HepG2 (cell line): ENCODE results near the gene CAPN10. TPM values are rescaled to one million over a fixed set of nuclear protein-coding genes. Genes with fewer than 3 reads are reported as not detected.

Experiments
- ATAC-seq: fragments of 200-7000 bp; cut with Tn5 transposase; 3 replicates; pipeline ENCODE4 v1.9.1; 2020; ENCODE audit warnings: mild to moderate bottlenecking, moderate library complexity
- BruUV-seq: library from RNA; stranded (reverse); fragments of 400-500 nt; replicated peaks from 2 replicates; lab custom pipeline; 2021; lab: Mats Ljungman, UMichigan
- CTCF ChIA-PET: fragments of 300-600 bp; formaldehyde crosslinking; extraction: SDS; loops from one replicate; lab custom pipeline; 2021; ENCODE audit warnings: low total read pairs, inconsistent platforms, low intra/inter-chr PET ratio; lab: Yijun Ruan, JAX
- POLR2A ChIA-PET: fragments of 350-600 bp; sonication (Branson Sonifier 250); formaldehyde crosslinking; loops from one replicate; lab custom pipeline; 2020; ENCODE audit warnings: antibody characterized with exemption, inconsistent platforms; lab: Yijun Ruan, JAX
- DNase-seq: peaks from one replicate; pipeline ENCODE4 v3.0.0-alpha.2; 2015; ENCODE audit warnings: low spot score
- FAIRE-seq: peaks from 3 replicates; lab custom pipeline; 2011; peaks lifted over from hg19 to GRCh38; lab: Jason Lieb, UNC
- H2AFZ ChIP-seq: one replicate; pipeline ENCODE4 v1.6.1; 2011; ENCODE audit warnings: low read length, inconsistent platforms
- H3K27ac ChIP-seq: fragments of 300-600 bp; 3 replicates; pipeline ENCODE4 v1.8.0; 2011; ENCODE audit warnings: mixed run types, mild to moderate bottlenecking, mixed read lengths, low read length, inconsistent platforms; ENCODE audit not compliant: insufficient read depth; ENCODE audit errors: extremely low read length
- H3K27me3 ChIP-seq, 2 experiments: fragments of 200-600 bp in 1 of 2; 2 replicates in 1 of 2; 3 replicates in 1 of 2; pipeline versions ENCODE4 v1.6.0 to v1.8.0; 2011; ENCODE audit warnings: low read length in 2 of 2, mild to moderate bottlenecking in 2 of 2, moderate library complexity in 2 of 2, inconsistent platforms in 1 of 2; ENCODE audit not compliant: insufficient read depth in 2 of 2, control insufficient read depth in 1 of 2
- H3K36me3 ChIP-seq, 2 experiments: fragments of 200-600 bp in 1 of 2; replicated peaks in 1 of 2; 2 replicates in 1 of 2; 3 replicates in 1 of 2; pipeline versions ENCODE4 v1.5.1 to v1.8.0; 2011; ENCODE audit warnings: low read length in 2 of 2, inconsistent platforms in 1 of 2; ENCODE audit not compliant: insufficient read depth in 2 of 2, control insufficient read depth in 1 of 2
- H3K4me1 ChIP-seq: 2 replicates; pipeline ENCODE4 v1.5.1; 2012; ENCODE audit warnings: low read length, inconsistent platforms; ENCODE audit not compliant: insufficient read depth
- H3K4me2 ChIP-seq: 2 replicates; pipeline ENCODE4 v1.6.0; 2011; ENCODE audit warnings: low read depth, low read length, inconsistent platforms
- H3K4me3 ChIP-seq, 3 experiments: fragments of 200-600 bp in 1 of 3; sonication (generic), shearing (Covaris generic) in 1 of 3; replicated peaks in 1 of 3; 2 replicates each; pipeline ENCODE4 v1.5.1; 2011 to 2016; ENCODE audit warnings: low read length in 3 of 3, inconsistent platforms in 2 of 3, low read depth in 2 of 3, mild to moderate bottlenecking in 2 of 3, control low read depth in 1 of 3, mixed read lengths in 1 of 3; ENCODE audit not compliant: insufficient read depth in 1 of 3
- H3K79me2 ChIP-seq: one replicate; pipeline ENCODE4 v1.6.1; 2011; ENCODE audit warnings: low read length, inconsistent platforms; ENCODE audit not compliant: insufficient read depth
- H3K9ac ChIP-seq: 2 replicates; pipeline ENCODE4 v1.6.0; 2011; ENCODE audit warnings: mild to moderate bottlenecking, low read depth, low read length, inconsistent platforms; ENCODE audit not compliant: insufficient read depth
- H3K9me3 ChIP-seq: 2 replicates; pipeline ENCODE4 v1.5.1; 2012; ENCODE audit warnings: mild to moderate bottlenecking, low read length
- H4K20me1 ChIP-seq: 2 replicates; pipeline ENCODE4 v1.6.0; 2011; ENCODE audit warnings: inconsistent platforms, mild to moderate bottlenecking, low read length, moderate library complexity; ENCODE audit not compliant: insufficient read depth
- HDAC1 ChIP-seq: sonication (generic); formaldehyde crosslinking; IDR thresholded peaks from 2 replicates; pipeline ENCODE4 v1.5.1; 2020; ENCODE audit warnings: mild to moderate bottlenecking, missing genetic modification reagents
- ZFP62 ChIP-seq: sonication (generic); formaldehyde crosslinking; IDR thresholded peaks from 2 replicates; pipeline ENCODE4 v1.4.0; 2020; ENCODE audit warnings: missing genetic modification reagents
- ZNF800 ChIP-seq: sonication (generic); formaldehyde crosslinking; IDR thresholded peaks from 2 replicates; pipeline ENCODE4 v1.4.0; 2020; ENCODE audit warnings: missing genetic modification reagents
- ZZZ3 ChIP-seq: sonication (generic); formaldehyde crosslinking; IDR thresholded peaks from 2 replicates; pipeline ENCODE4 v1.4.0; 2020; ENCODE audit warnings: missing genetic modification reagents, mild to moderate bottlenecking, borderline replicate concordance
- WGBS: methylation state at CpG from one replicate; pipeline ENCODE4 v1.1.6; 2017; ENCODE audit warnings: low lambda C conversion rate; 5-methylcytosine and 5-hydroxymethylcytosine counted together
- in situ Hi-C: cut with HindIII; loops from 2 replicates; pipeline ENCODE4 v1.10.0; 2017; ENCODE audit warnings: low pct_unique_long_range_greater_than_20kb; ENCODE audit not compliant: extremely low pct_ligation_motif_present
- intact Hi-C: fragments of 100-400 bp; cut with micrococcal nuclease; formaldehyde crosslinking; loops from one replicate; pipeline ENCODE4 v1.10.0; 2022; ENCODE audit not compliant: unreplicated experiment
- polyA plus RNA-seq, 8 experiments: library from polyadenylated mRNA; depleted of rRNA in 3 of 8; stranded (reverse) in 7 of 8; unstranded in 1 of 8; fragments of >200 nt; fragmentation: Illumina TruSeq in 4 of 8; extraction: Trizol in 4 of 8; gene quantifications; 2 replicates each; pipeline versions ENCODE4 v1.2.1 to v1.2.3, GENCODE V29; 2011 to 2016; ENCODE audit warnings: low read depth in 4 of 8, missing spikeins in 1 of 8, mixed read lengths in 1 of 8; ENCODE audit not compliant: insufficient read depth in 1 of 8
- total RNA-seq, 5 experiments: library from RNA; depleted of rRNA; stranded (reverse); fragments of >200 nt; fragmentation: Illumina TruSeq; extraction: Trizol; gene quantifications; 2 replicates each; pipeline ENCODE4 v1.2.3, GENCODE V29; 2016; ENCODE audit warnings: low read depth in 1 of 5
- TF ChIP-seq, protein P1 (sequence below): sonication (generic); formaldehyde crosslinking; IDR thresholded peaks from 2 replicates; pipeline ENCODE4 v1.4.0; 2020; ENCODE audit warnings: missing genetic modification reagents
- TF ChIP-seq, protein P2 (sequence below): sonication (generic); formaldehyde crosslinking; IDR thresholded peaks from 2 replicates; pipeline ENCODE4 v1.4.0; 2020; ENCODE audit warnings: low read depth, missing genetic modification reagents
- TF ChIP-seq, protein P3 (sequence below): sonication (generic); formaldehyde crosslinking; IDR thresholded peaks from 2 replicates; pipeline ENCODE4 v1.4.0; 2020; ENCODE audit warnings: missing genetic modification reagents

CAPN10 gene
- total and polyA plus RNA-seq, 2 of the 13 experiments (the other 11 are each of a cell fraction or from before 2014, with no cell fraction given): 27.6 to 32.4 TPM

DNA sequence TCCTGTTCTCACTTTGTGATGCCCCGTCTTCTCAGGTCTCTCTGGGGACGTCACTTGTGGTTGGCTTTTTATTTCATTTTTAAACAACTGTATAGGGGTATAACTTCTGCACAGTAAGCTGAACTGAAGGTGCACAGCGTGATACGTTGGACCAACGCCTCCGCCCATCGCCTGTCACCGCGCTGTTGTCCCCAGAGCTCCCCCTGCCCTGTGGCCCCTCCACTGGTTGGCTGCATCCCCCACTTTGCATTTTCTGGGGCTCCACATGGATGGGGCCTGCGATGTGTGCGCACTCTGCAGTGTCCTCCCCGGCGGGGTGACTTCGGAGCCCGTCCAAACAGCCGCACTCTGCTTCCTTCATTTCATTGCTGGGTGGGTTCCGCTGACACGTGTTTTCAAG lies 53.0 kb downstream of the CAPN10 start (continued):
- TF ChIP-seq, protein P1, sequence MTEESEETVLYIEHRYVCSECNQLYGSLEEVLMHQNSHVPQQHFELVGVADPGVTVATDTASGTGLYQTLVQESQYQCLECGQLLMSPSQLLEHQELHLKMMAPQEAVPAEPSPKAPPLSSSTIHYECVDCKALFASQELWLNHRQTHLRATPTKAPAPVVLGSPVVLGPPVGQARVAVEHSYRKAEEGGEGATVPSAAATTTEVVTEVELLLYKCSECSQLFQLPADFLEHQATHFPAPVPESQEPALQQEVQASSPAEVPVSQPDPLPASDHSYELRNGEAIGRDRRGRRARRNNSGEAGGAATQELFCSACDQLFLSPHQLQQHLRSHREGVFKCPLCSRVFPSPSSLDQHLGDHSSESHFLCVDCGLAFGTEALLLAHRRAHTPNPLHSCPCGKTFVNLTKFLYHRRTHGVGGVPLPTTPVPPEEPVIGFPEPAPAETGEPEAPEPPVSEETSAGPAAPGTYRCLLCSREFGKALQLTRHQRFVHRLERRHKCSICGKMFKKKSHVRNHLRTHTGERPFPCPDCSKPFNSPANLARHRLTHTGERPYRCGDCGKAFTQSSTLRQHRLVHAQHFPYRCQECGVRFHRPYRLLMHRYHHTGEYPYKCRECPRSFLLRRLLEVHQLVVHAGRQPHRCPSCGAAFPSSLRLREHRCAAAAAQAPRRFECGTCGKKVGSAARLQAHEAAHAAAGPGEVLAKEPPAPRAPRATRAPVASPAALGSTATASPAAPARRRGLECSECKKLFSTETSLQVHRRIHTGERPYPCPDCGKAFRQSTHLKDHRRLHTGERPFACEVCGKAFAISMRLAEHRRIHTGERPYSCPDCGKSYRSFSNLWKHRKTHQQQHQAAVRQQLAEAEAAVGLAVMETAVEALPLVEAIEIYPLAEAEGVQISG (CRISPR knock-in tag): no peak
- TF ChIP-seq, protein P2, sequence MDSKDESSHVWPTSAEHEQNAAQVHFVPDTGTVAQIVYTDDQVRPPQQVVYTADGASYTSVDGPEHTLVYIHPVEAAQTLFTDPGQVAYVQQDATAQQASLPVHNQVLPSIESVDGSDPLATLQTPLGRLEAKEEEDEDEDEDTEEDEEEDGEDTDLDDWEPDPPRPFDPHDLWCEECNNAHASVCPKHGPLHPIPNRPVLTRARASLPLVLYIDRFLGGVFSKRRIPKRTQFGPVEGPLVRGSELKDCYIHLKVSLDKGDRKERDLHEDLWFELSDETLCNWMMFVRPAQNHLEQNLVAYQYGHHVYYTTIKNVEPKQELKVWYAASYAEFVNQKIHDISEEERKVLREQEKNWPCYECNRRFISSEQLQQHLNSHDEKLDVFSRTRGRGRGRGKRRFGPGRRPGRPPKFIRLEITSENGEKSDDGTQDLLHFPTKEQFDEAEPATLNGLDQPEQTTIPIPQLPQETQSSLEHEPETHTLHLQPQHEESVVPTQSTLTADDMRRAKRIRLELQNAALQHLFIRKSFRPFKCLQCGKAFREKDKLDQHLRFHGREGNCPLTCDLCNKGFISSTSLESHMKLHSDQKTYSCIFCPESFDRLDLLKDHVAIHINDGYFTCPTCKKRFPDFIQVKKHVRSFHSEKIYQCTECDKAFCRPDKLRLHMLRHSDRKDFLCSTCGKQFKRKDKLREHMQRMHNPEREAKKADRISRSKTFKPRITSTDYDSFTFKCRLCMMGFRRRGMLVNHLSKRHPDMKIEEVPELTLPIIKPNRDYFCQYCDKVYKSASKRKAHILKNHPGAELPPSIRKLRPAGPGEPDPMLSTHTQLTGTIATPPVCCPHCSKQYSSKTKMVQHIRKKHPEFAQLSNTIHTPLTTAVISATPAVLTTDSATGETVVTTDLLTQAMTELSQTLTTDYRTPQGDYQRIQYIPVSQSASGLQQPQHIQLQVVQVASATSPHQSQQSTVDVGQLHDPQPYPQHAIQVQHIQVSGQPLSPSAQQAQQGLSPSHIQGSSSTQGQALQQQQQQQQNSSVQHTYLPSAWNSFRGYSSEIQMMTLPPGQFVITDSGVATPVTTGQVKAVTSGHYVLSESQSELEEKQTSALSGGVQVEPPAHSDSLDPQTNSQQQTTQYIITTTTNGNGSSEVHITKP (CRISPR knock-in tag): no peak
- TF ChIP-seq ZFP62 (CRISPR knock-in tag) (no peak), HDAC1 (no peak)

- POLR2A ChIA-PET: interaction anchor here (0.6 kb wide), 1 partner anchor 54 kb away, joined by 3 read pairs; the partner anchor contains the start of gene CAPN10
- no peaks in the 10 kb centered on the region for H3K4me1 ChIP-seq
- no peaks in the 10 kb centered on the region for H3K36me3 ChIP-seq
- no peaks in the 10 kb centered on the region for H3K79me2 ChIP-seq
- DNase-seq: peak; percentile 42
- CTCF ChIA-PET: no interaction called here
- peak; percentile 77 for ATAC-seq
- FAIRE-seq: peak; percentile 26
- intact Hi-C loops: loop anchor here (10.0 kb wide), 1 partner anchor 126 kb away; no protein-coding TSS in a partner anchor
- H2AFZ ChIP-seq: no peak overlapping the region
- no peak overlapping the region for H3K4me2 ChIP-seq
- no TSS peak for BruUV-seq
- in situ Hi-C loops: no loop called here
- 12% methylated on average over 16 of the region's 16 CpGs for WGBS
- H3K9me3 ChIP-seq: no peaks in the 10 kb centered on the region
- H3K27ac ChIP-seq: no peak overlapping the region
- H3K4me3 ChIP-seq: no peak overlapping the region
- H3K27me3 ChIP-seq: peaks cover 42 to 73% of the 10 kb centered on the region in 2 experiments
- no peak overlapping the region for H3K9ac ChIP-seq
- no peaks in the 10 kb centered on the region; the same call in 1 of the 2 replicates for H4K20me1 ChIP-seq
- peak; percentile 57; the same call in 1 of the 2 replicates for TF ChIP-seq ZNF800 (CRISPR knock-in tag)
- TF ChIP-seq, protein P3, sequence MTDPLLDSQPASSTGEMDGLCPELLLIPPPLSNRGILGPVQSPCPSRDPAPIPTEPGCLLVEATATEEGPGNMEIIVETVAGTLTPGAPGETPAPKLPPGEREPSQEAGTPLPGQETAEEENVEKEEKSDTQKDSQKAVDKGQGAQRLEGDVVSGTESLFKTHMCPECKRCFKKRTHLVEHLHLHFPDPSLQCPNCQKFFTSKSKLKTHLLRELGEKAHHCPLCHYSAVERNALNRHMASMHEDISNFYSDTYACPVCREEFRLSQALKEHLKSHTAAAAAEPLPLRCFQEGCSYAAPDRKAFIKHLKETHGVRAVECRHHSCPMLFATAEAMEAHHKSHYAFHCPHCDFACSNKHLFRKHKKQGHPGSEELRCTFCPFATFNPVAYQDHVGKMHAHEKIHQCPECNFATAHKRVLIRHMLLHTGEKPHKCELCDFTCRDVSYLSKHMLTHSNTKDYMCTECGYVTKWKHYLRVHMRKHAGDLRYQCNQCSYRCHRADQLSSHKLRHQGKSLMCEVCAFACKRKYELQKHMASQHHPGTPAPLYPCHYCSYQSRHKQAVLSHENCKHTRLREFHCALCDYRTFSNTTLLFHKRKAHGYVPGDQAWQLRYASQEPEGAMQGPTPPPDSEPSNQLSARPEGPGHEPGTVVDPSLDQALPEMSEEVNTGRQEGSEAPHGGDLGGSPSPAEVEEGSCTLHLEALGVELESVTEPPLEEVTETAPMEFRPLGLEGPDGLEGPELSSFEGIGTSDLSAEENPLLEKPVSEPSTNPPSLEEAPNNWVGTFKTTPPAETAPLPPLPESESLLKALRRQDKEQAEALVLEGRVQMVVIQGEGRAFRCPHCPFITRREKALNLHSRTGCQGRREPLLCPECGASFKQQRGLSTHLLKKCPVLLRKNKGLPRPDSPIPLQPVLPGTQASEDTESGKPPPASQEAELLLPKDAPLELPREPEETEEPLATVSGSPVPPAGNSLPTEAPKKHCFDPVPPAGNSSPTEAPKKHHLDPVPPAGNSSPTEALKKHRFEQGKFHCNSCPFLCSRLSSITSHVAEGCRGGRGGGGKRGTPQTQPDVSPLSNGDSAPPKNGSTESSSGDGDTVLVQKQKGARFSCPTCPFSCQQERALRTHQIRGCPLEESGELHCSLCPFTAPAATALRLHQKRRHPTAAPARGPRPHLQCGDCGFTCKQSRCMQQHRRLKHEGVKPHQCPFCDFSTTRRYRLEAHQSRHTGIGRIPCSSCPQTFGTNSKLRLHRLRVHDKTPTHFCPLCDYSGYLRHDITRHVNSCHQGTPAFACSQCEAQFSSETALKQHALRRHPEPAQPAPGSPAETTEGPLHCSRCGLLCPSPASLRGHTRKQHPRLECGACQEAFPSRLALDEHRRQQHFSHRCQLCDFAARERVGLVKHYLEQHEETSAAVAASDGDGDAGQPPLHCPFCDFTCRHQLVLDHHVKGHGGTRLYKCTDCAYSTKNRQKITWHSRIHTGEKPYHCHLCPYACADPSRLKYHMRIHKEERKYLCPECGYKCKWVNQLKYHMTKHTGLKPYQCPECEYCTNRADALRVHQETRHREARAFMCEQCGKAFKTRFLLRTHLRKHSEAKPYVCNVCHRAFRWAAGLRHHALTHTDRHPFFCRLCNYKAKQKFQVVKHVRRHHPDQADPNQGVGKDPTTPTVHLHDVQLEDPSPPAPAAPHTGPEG: no peak
- no peak for TF ChIP-seq ZZZ3 (CRISPR knock-in tag)
Observed at GRCh38 chr2:240640939-240641338, 54.4 kb downstream of the CAPN10 start.
